Mesendoderm (in vitro differentiated cells): ENCODE measurements around the gene TYSND1.

ENCODE experiments used
- DNase-seq: peaks from one replicate; pipeline ENCODE4 v3.0.0; 2013
- H2AK5ac ChIP-seq: 2 replicates; pipeline ENCODE4 v1.6.1; 2013; ENCODE audit warnings: low read length, inconsistent platforms
- H2BK120ac ChIP-seq: 2 replicates; pipeline ENCODE4 v1.6.1; 2013; ENCODE audit warnings: low read depth, mild to moderate bottlenecking, low read length, moderate library complexity, mixed read lengths
- H2BK15ac ChIP-seq: replicated peaks from 2 replicates; pipeline ENCODE4 v1.6.1; 2013; ENCODE audit warnings: low read depth, mild to moderate bottlenecking, moderate library complexity
- H2BK5ac ChIP-seq: 2 replicates; pipeline ENCODE4 v1.6.1; 2013; ENCODE audit warnings: low read length, inconsistent platforms
- H3K18ac ChIP-seq: 2 replicates; pipeline ENCODE4 v1.6.1; 2013; ENCODE audit warnings: mild to moderate bottlenecking, low read length, mixed read lengths
- H3K23ac ChIP-seq: one replicate; pipeline ENCODE4 v1.6.1; 2013; ENCODE audit warnings: low read length
- H3K27ac ChIP-seq: 2 replicates; pipeline ENCODE4 v1.5.1; 2013; ENCODE audit warnings: low read depth, mild to moderate bottlenecking, inconsistent platforms, low read length, moderate library complexity
- H3K27me3 ChIP-seq: 2 replicates; pipeline ENCODE4 v1.6.1; 2013; ENCODE audit warnings: low read length, control low read depth, mild to moderate bottlenecking, inconsistent platforms; ENCODE audit not compliant: insufficient read depth, poor library complexity
- H3K36me3 ChIP-seq: 2 replicates; pipeline ENCODE4 v1.6.1; 2013; ENCODE audit warnings: low read length, inconsistent platforms; ENCODE audit not compliant: control insufficient read depth, insufficient read depth
- H3K4ac ChIP-seq: one replicate; pipeline ENCODE4 v1.6.1; 2013; ENCODE audit warnings: low read depth, mild to moderate bottlenecking, low read length, moderate library complexity
- H3K4me1 ChIP-seq: 2 replicates; pipeline ENCODE4 v1.6.1; 2013; ENCODE audit warnings: low read depth, low read length, inconsistent platforms; ENCODE audit not compliant: control insufficient read depth
- H3K4me2 ChIP-seq: 2 replicates; pipeline ENCODE4 v1.6.1; 2013; ENCODE audit warnings: low read length
- H3K4me3 ChIP-seq: 2 replicates; pipeline ENCODE4 v1.5.1; 2013; ENCODE audit warnings: mild to moderate bottlenecking, low read length
- H3K56ac ChIP-seq: one replicate; pipeline ENCODE4 v1.6.1; 2013; ENCODE audit warnings: low read length
- H3K79me1 ChIP-seq: 2 replicates; pipeline ENCODE4 v1.6.1; 2013; ENCODE audit warnings: low read length, inconsistent platforms
- H3K79me2 ChIP-seq: 2 replicates; pipeline ENCODE4 v1.6.1; 2013; ENCODE audit warnings: mild to moderate bottlenecking, low read length; ENCODE audit not compliant: control insufficient read depth, insufficient read depth
- H3K9ac ChIP-seq: 2 replicates; pipeline ENCODE4 v1.6.1; 2013; ENCODE audit warnings: low read length, inconsistent platforms
- H4K5ac ChIP-seq: one replicate; pipeline ENCODE4 v1.6.1; 2013; ENCODE audit warnings: low read length
- H4K8ac ChIP-seq: one replicate; pipeline ENCODE4 v1.6.1; 2013; ENCODE audit warnings: low read depth, mild to moderate bottlenecking, control low read depth, low read length, moderate library complexity
- WGBS: extraction: QIAGEN DNeasy Blood & Tissue Kit; methylation state at CpG from one replicate; pipeline ENCODE4 v1.1.7; 2013; ENCODE audit warnings: low lambda C conversion rate, missing lambda C conversion rate; ENCODE audit not compliant: insufficient coverage; ENCODE audit errors: extremely low coverage; 5-methylcytosine and 5-hydroxymethylcytosine counted together

TYSND1 gene

GRCh38 chr10:70148516-70148915, 2.0 kb upstream of the TYSND1 start:
- Histone ChIP-seq H3K27ac (no peak overlapping the region), H3K4me1 (peaks cover 3% of the 10 kb centered on the region), H2AK5ac (no peak overlapping the region), H2BK5ac (no peak overlapping the region), H3K4me3 (no peak overlapping the region), H3K4ac (no peak overlapping the region), H3K56ac (no peak overlapping the region), H4K5ac (no peak overlapping the region), H3K18ac (no peak overlapping the region), H3K79me2 (no peaks in the 10 kb centered on the region), H3K9ac (no peak overlapping the region), H3K23ac (no peak overlapping the region), H2BK120ac (no peak overlapping the region), H4K8ac (no peak overlapping the region), H3K36me3 (peaks cover 6% of the 10 kb centered on the region), H3K4me2 (no peak overlapping the region), H2BK15ac (no peak overlapping the region), H3K27me3 (no peaks in the 10 kb centered on the region), H3K79me1 (peaks cover 6% of the 10 kb centered on the region)
- WGBS, result no CpG with 5 or more reads among the region's 5 CpGs
- no peak for DNase-seq

GRCh38 chr10:70147259-70147625, 742 bp upstream of the TYSND1 start:
- Histone ChIP-seq H2BK15ac (no peak overlapping the region), H3K9ac (peak overlapping the region; percentile 31), H3K27ac (no peak overlapping the region), H3K79me2 (no peaks in the 10 kb centered on the region), H4K5ac (no peak overlapping the region), H3K4me1 (peaks cover 3% of the 10 kb centered on the region), H3K4ac (no peak overlapping the region), H3K79me1 (peaks cover 6% of the 10 kb centered on the region), H3K4me2 (no peak overlapping the region), H3K18ac (no peak overlapping the region), H3K4me3 (no peak overlapping the region), H3K27me3 (no peaks in the 10 kb centered on the region), H4K8ac (no peak overlapping the region), H3K36me3 (peaks cover 6% of the 10 kb centered on the region), H3K23ac (no peak overlapping the region), H2AK5ac (no peak overlapping the region), H2BK120ac (no peak overlapping the region), H2BK5ac (no peak overlapping the region), H3K56ac (no peak overlapping the region)
- no CpG with 5 or more reads among the region's 2 CpGs for WGBS
- DNase-seq, result no peak

- H3K18ac ChIP-seq, result peak overlapping the region; percentile 35
- H3K56ac ChIP-seq, result peak overlapping the region; percentile 94
- H2AK5ac ChIP-seq, result no peak overlapping the region
- peaks cover 3% of the 10 kb centered on the region for H3K4me1 ChIP-seq
- H3K23ac ChIP-seq, result no peak overlapping the region
- H4K5ac ChIP-seq, result no peak overlapping the region
- peaks cover 6% of the 10 kb centered on the region for H3K79me1 ChIP-seq
- no peak overlapping the region for H2BK120ac ChIP-seq
- H3K4me3 ChIP-seq, result peak overlapping the region; percentile 40
- no peaks in the 10 kb centered on the region for H3K79me2 ChIP-seq
- peaks cover 2% of the 10 kb centered on the region for H3K36me3 ChIP-seq
- no peak overlapping the region for H4K8ac ChIP-seq
- peak overlapping the region; percentile 23 for H2BK5ac ChIP-seq
- no peaks in the 10 kb centered on the region for H3K27me3 ChIP-seq
- H3K27ac ChIP-seq, result peak overlapping the region; percentile 66
- no CpG with 5 or more reads among the region's 98 CpGs for WGBS
- H3K4ac ChIP-seq, result no peak overlapping the region
- peak overlapping the region; percentile 86 for H3K4me2 ChIP-seq
- no peak overlapping the region for H2BK15ac ChIP-seq
- peak; percentile 84 for DNase-seq
- peak overlapping the region; percentile 89 for H3K9ac ChIP-seq
These were observed 623 bp downstream of the TYSND1 start for GRCh38 chr10:70145666-70146488.

- H2AK5ac ChIP-seq, result no peak overlapping the region
- H3K4me1 ChIP-seq, result peaks cover 3% of the 10 kb centered on the region
- peak overlapping the region; percentile 86 for H3K4me2 ChIP-seq
- no peak overlapping the region for H3K4me3 ChIP-seq
- no peak overlapping the region for H3K18ac ChIP-seq
- H3K79me2 ChIP-seq, result no peaks in the 10 kb centered on the region
- H2BK5ac ChIP-seq, result no peak overlapping the region
- no peak overlapping the region for H3K4ac ChIP-seq
- peaks cover 2% of the 10 kb centered on the region for H3K36me3 ChIP-seq
- H4K5ac ChIP-seq, result no peak overlapping the region
- peaks cover 6% of the 10 kb centered on the region for H3K79me1 ChIP-seq
- WGBS, result no CpG with 5 or more reads among the region's 28 CpGs
- H3K23ac ChIP-seq, result no peak overlapping the region
- H2BK120ac ChIP-seq, result no peak overlapping the region
- H3K27me3 ChIP-seq, result no peaks in the 10 kb centered on the region
- H3K56ac ChIP-seq, result peak overlapping the region; percentile 94
- no peak overlapping the region for H3K27ac ChIP-seq
- H4K8ac ChIP-seq, result no peak overlapping the region
- no peak overlapping the region for H2BK15ac ChIP-seq
- peak overlapping the region; percentile 89 for H3K9ac ChIP-seq
- no peak for DNase-seq
These were observed 1.3 kb downstream of the TYSND1 start for GRCh38 chr10:70145166-70145665.

- no peak overlapping the region for H4K8ac ChIP-seq
- H4K5ac ChIP-seq, result no peak overlapping the region
- peaks cover 3% of the 10 kb centered on the region for H3K4me1 ChIP-seq
- H3K79me1 ChIP-seq, result peaks cover 6% of the 10 kb centered on the region
- no peak overlapping the region for H2AK5ac ChIP-seq
- peak overlapping the region; percentile 89 for H3K9ac ChIP-seq
- H3K4me2 ChIP-seq, result no peak overlapping the region
- H3K27me3 ChIP-seq, result no peaks in the 10 kb centered on the region
- H2BK120ac ChIP-seq, result no peak overlapping the region
- no peak for DNase-seq
- H3K27ac ChIP-seq, result no peak overlapping the region
- H3K4ac ChIP-seq, result no peak overlapping the region
- peaks cover 2% of the 10 kb centered on the region for H3K36me3 ChIP-seq
- no peak overlapping the region for H3K4me3 ChIP-seq
- no peak overlapping the region for H2BK15ac ChIP-seq
- no CpG with 5 or more reads among the region's 18 CpGs for WGBS
- H3K23ac ChIP-seq, result no peak overlapping the region
- no peak overlapping the region for H2BK5ac ChIP-seq
- H3K56ac ChIP-seq, result peak overlapping the region; percentile 94
- H3K18ac ChIP-seq, result no peak overlapping the region
- no peaks in the 10 kb centered on the region for H3K79me2 ChIP-seq
These were observed 2.0 kb downstream of the TYSND1 start for GRCh38 chr10:70144372-70145110.
